Measurements from ENCODE around the gene DIRAS1.

DNA sequence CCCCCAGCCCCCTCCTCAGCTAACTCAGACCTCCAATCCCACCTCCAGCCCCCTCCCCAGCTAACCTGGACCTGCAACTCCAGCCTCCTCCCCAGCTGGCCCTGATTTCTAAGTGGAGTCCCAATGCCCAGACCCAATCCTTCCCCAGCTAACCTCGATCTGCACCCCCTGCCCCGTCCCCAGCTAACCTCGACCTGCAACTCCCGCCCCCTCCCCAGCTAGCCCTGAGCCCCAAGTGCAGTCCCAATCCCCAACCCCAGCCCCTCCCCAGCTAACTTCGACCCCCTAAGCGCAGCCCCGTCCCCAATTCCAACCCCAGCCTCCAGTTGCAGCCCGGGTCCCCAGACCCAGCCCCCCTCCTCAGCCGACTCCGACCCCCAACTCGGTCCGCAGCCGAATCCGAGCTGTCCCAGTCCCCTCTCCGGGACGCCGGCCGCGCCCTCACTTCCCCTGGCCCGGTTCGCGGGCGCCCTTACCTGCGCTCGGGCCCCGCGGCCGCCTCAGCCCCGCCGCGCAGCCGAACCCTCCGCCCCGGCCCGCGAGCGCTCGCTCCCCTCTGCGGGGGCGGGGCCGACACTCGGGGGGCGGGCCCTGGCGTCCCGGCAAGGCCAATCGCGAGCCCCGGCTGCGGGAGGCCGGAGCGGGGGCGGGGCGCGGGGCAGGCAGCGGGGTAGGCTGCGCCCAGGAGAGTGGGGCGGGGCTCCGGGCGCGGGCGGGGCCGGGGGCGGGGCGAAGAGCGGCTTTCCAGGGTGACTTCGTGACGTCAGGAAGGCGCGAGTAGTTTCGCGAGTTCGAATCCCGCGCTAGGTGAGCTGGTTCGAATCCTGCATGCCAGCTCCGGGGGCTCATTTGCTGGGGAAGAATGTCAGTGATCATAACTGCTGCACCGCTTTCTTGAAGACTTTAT, 18.7 kb downstream of the DIRAS1 start, which contains the start of gene GNG7:
- TF ChIP-seq, protein P1, sequence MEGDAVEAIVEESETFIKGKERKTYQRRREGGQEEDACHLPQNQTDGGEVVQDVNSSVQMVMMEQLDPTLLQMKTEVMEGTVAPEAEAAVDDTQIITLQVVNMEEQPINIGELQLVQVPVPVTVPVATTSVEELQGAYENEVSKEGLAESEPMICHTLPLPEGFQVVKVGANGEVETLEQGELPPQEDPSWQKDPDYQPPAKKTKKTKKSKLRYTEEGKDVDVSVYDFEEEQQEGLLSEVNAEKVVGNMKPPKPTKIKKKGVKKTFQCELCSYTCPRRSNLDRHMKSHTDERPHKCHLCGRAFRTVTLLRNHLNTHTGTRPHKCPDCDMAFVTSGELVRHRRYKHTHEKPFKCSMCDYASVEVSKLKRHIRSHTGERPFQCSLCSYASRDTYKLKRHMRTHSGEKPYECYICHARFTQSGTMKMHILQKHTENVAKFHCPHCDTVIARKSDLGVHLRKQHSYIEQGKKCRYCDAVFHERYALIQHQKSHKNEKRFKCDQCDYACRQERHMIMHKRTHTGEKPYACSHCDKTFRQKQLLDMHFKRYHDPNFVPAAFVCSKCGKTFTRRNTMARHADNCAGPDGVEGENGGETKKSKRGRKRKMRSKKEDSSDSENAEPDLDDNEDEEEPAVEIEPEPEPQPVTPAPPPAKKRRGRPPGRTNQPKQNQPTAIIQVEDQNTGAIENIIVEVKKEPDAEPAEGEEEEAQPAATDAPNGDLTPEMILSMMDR (IDR thresholded peaks at IDR 0.05; ENCODE audit: extremely low read depth in 1 of 2, insufficient read depth in 1 of 2, low read depth in 1 of 2, low read length in 2 of 2), result no peak
- TF ChIP-seq EZH2 (IDR thresholded peaks at IDR 0.05; ENCODE audit: borderline replicate concordance, low read depth, low read length, severe bottlenecking) (no peak), POLR2AphosphoS5 (IDR thresholded peaks at IDR 0.05; ENCODE audit: insufficient read depth, low read depth, low read length) (no peak), POLR2A (IDR thresholded peaks at IDR 0.05; ENCODE audit: low read depth, low read length) (no peak)
